ENCODE results near the gene TOR3A.

DNA sequence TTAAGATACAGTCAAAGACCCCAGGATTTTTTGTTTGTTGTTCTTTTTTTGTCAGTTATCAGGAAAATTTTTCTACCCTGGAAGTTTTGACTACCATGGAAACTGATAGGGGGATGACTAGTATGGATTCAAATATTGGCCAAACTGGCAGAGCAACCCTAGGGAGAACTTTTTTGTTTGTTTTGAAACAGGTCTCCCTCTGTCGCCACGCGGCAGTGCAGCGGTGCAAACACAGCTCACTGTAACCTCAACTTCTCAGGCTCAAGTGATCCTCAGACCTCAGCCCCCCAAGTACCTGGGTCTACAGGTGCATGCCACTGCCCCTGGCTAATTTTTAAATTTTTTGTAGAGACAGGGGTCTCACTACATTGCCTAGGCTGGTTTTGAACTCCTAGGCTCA lies 46.6 kb downstream of the TOR3A start:
- TF ChIP-seq, protein P1, sequence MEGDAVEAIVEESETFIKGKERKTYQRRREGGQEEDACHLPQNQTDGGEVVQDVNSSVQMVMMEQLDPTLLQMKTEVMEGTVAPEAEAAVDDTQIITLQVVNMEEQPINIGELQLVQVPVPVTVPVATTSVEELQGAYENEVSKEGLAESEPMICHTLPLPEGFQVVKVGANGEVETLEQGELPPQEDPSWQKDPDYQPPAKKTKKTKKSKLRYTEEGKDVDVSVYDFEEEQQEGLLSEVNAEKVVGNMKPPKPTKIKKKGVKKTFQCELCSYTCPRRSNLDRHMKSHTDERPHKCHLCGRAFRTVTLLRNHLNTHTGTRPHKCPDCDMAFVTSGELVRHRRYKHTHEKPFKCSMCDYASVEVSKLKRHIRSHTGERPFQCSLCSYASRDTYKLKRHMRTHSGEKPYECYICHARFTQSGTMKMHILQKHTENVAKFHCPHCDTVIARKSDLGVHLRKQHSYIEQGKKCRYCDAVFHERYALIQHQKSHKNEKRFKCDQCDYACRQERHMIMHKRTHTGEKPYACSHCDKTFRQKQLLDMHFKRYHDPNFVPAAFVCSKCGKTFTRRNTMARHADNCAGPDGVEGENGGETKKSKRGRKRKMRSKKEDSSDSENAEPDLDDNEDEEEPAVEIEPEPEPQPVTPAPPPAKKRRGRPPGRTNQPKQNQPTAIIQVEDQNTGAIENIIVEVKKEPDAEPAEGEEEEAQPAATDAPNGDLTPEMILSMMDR (IDR thresholded peaks at IDR 0.05): no peak
- no peak for TF ChIP-seq POLR2A (IDR thresholded peaks at IDR 0.05)

Measured in testis (tissue), 2 donors.